GM12892 (cell line): ENCODE results near the gene DEUP1.
A peak's percentile ranks its signal among the peaks of the same experiment; 100 is the strongest.

Experiments
- DNase-seq: peaks from one replicate; pipeline ENCODE4 v3.0.0; 2011; ENCODE audit not compliant: insufficient read length
- FAIRE-seq: peaks from 2 replicates; lab custom pipeline; 2011; peaks lifted over from hg19 to GRCh38; lab: Jason Lieb, UNC
- POLR2A ChIP-seq: IDR thresholded peaks from 2 replicates; pipeline ENCODE4 v1.6.1; 2011; ENCODE audit warnings: low read depth, low read length, control low read depth
- POLR2AphosphoS5 ChIP-seq: IDR thresholded peaks from 2 replicates; pipeline ENCODE4 v1.6.1; 2011; ENCODE audit warnings: low read depth, low read length, control low read depth
- TAF1 ChIP-seq: IDR thresholded peaks from 2 replicates; pipeline ENCODE4 v1.6.1; 2011; ENCODE audit warnings: low read depth, mild to moderate bottlenecking, control low read depth, low read length, borderline replicate concordance

Gene DEUP1

DNA sequence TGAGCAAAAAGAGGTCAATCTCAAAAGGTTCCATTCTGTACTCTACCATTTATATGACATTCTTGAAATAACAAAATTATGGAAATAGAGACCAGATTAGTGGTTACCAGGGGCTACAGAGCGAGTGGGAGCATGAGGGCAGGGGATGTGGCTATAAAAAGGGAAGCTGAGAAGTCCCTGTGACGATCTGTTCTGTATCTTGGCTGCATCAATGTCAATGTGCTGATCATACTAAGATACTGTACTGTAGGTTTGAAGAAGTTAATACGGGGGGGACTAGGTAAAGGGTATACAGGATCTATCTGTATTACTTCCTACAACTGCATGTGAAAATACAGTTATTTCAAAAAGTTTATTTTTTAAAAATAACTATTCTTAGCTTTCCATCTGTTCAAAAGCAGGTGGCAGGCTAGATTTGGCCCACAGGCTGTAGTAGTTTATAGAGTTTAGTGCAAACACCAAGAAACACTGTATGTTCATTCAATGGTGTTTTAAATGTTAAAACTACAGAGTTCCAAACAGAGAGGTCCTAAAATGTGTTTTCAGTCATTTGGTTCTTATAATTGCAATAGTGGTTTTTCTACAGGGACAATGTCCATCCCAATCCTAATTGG, 134.5 kb downstream of the DEUP1 start:
- no peak for FAIRE-seq
- no peak for DNase-seq
- TF ChIP-seq TAF1 (no peak), POLR2AphosphoS5 (no peak), POLR2A (no peak)

- TF ChIP-seq POLR2A, result no peak
- TF ChIP-seq POLR2AphosphoS5, result no peak
- no peak for TF ChIP-seq TAF1
- FAIRE-seq (no peak), DNase-seq (no peak)
Measured at GRCh38 chr11:93467054-93467453, 136.5 kb downstream of the DEUP1 start.

DNA sequence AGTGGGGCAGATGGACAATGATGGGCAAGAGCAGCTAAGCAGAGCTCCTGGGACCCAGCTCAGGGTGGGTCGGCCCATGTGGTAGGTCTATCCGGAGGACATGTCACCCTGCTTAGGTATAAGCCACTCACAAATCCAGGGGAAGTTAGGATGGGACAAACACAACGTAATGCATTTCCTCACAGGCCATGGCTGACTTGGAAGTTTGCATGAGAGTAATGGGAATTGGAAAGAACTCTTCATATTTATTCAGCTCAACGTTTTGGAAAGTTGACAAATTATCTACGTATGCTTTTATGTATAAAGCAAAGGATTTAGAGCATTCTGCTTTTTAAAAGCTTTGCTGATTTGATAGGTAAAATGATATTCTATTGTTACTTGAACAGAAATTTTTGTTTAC, 137.7 kb downstream of the DEUP1 start:
- DNase-seq (no peak), FAIRE-seq (no peak)
- TF ChIP-seq POLR2AphosphoS5, result no peak
- no peak for TF ChIP-seq POLR2A
- no peak for TF ChIP-seq TAF1

DNA sequence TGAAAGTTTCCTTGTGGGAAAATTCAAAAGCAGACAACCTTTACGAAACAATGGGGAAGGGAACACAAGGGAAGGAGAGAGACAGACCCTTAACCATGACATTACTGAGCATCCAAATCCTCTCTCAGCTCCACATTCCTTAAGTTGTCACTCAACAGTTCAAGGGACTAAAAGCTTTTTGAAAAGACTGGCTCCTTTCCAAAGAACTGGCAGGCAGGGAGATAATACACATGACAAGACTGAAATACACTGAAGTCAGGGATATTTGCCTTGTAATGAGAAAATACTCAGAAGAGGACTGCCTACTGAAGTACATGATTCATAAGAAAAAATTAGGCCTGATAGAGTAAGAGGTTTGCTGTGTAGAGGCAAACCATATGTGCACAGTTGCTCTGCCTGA, 143.6 kb downstream of the DEUP1 start:
- FAIRE-seq (peak; percentile 40), DNase-seq (no peak)
- no peak for TF ChIP-seq TAF1
- no peak for TF ChIP-seq POLR2A
- no peak for TF ChIP-seq POLR2AphosphoS5

DNA sequence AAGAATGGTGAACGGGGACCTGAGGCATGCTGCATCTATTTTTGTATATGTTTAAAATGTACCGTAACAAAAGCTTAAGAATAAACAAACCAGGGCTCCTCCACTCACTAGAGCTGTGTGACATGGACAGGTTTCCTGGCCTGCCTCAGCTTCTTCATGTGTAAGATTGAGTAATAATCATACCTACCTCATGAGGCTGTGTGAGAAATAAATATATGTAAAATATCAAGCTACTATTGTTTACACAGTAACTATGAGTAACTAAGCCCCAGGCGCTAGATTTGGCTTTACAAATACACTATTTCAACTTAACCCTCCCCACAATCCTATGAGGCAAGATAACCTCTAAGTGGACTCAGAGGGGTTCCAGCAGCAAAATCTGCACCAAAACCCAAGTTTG, 146.3 kb downstream of the DEUP1 start:
- no peak for DNase-seq

GRCh38 chr11:93477684-93478234, 147.2 kb downstream of the DEUP1 start:
- FAIRE-seq (peak; percentile 42), DNase-seq (no peak)
- TF ChIP-seq POLR2AphosphoS5, result no peak
- TF ChIP-seq TAF1, result no peak
- TF ChIP-seq POLR2A, result no peak

More for the DNA sequence above, 146.3 kb downstream of the DEUP1 start:
- TF ChIP-seq POLR2AphosphoS5 (no peak), POLR2A (no peak), TAF1 (no peak)
- FAIRE-seq, result no peak

DNA sequence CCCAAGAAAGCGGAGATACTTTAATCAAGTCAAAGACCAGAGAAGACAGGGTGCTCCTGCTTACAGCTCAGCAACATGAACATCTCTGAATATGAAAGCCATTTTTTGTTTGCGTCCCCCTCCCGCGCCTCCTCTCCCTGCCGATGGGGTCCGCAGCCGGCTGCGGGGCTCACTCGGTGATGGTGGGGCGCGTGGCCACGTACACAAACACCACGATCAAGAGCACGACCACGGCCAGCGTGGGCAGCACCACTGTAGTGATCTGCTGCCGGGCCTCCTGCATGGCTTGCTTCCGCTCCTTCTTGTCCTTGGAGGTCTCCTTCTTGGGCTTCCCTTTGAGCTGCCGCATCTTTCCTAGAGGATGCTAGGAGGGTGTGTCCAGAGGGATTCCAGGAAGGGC, 148.3 kb downstream of the DEUP1 start:
- DNase-seq (no peak), FAIRE-seq (no peak)
- TF ChIP-seq POLR2A (no peak), POLR2AphosphoS5 (no peak), TAF1 (no peak)

DNA sequence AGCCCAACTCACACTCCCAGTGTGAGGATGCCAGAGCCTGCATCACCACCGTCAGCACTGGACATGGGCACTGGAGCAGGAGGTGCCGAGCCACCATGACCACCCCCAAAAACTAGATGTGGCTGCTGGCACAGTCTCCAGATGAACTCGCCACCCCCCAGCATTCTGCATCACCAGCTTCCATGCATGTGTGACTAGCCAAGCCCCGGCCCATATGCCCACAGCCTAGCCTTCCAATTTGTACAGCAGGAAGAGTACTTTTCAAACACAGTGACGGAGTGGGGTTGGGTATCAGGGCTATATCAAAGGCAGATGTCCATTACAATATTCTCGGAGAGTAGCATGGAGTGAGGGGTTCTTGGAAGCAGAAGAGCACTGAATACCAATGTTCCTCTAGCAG, 149.7 kb downstream of the DEUP1 start:
- no peak for DNase-seq
- no peak for TF ChIP-seq TAF1
- no peak for TF ChIP-seq POLR2A
- no peak for TF ChIP-seq POLR2AphosphoS5
- no peak for FAIRE-seq

DNA sequence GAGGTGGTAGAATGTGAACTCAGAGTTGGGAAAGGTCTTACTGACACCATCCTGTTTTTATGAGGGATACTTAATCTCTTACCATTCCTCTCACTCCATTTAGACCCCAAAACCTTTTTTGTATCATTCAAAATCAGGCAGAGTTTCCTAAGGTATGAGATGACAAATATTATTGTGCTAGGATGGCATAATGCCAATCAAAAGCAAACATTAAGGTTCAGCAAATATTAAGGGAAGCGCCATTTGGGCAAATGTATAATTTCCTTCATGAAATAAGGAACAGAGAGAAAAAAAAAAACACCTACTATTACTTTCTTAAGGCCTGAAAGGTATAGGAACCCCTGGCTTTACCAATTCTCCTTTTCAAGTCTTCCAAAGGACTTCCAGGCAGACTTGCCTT, 150.2 kb downstream of the DEUP1 start:
- DNase-seq (no peak), FAIRE-seq (no peak)
- TF ChIP-seq POLR2AphosphoS5, result no peak
- TF ChIP-seq TAF1, result no peak
- TF ChIP-seq POLR2A, result no peak

DNA sequence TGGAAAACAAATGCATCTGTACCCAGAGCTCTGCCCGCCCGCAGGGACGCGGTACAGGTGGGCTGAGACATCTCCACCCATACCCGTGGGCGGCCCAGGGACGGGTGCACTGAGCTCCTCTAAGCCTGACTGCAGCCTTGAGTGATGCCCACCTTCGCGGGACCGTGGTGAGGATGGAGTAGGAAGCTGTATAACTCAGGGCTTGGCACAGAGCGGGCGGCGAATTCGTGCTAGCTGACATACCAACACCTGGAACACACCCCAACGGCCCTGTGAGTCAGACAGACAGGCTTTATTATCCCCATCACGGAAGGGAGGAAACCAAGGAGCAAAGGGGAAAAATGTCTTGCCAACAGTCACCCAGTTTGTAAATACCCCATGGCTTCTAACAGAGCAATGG, 150.7 kb downstream of the DEUP1 start:
- FAIRE-seq (no peak), DNase-seq (no peak)
- no peak for TF ChIP-seq POLR2A
- TF ChIP-seq TAF1, result no peak
- no peak for TF ChIP-seq POLR2AphosphoS5

DNA sequence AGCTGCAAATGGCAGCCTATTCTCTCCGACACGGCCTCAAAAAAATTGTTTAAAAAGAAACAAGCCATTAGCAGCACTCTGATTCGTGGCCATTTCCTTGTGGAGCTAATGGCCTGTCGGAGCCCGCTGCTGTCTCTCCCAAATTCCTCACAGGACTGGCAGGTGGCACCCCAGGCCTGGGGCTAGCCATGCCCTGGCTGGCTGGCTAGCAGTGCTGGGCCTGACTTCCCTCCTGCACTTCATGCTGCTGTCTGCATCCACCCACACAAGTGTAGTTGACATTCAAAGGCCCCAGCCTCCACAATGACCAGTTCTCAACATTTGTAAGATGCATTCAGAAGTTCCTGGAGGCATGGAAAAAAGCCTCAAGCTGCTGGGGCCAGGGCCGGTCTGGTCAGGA, 151.2 kb downstream of the DEUP1 start:
- no peak for FAIRE-seq
- no peak for DNase-seq

GRCh38 chr11:93482556-93482955, 152.0 kb downstream of the DEUP1 start:
- TF ChIP-seq POLR2AphosphoS5 (no peak), POLR2A (no peak), TAF1 (no peak)
- FAIRE-seq (no peak), DNase-seq (no peak)

More for the DNA sequence above, 151.2 kb downstream of the DEUP1 start:
- TF ChIP-seq POLR2A (no peak), TAF1 (no peak), POLR2AphosphoS5 (no peak)

DNA sequence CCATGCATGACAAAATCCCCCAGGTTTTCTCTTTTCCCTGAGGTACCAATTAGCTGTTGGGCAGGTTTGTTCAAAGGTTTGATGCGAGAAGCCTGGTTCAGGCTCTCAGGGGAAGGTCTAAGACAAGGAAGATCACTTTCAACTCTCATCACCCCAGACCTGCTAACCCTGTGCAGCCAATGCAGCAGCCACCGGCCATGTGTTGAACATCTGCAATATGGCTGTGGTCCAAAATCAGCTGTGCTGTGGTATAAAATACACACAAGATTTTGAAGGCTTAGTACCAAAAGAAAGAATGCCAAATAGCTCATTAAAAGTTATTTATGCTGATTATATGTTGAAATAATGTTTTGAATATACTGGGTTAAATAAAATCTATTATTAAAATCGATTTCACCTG, 154.2 kb downstream of the DEUP1 start:
- no peak for TF ChIP-seq POLR2A
- no peak for TF ChIP-seq POLR2AphosphoS5
- TF ChIP-seq TAF1, result no peak
- DNase-seq (no peak), FAIRE-seq (no peak)

DNA sequence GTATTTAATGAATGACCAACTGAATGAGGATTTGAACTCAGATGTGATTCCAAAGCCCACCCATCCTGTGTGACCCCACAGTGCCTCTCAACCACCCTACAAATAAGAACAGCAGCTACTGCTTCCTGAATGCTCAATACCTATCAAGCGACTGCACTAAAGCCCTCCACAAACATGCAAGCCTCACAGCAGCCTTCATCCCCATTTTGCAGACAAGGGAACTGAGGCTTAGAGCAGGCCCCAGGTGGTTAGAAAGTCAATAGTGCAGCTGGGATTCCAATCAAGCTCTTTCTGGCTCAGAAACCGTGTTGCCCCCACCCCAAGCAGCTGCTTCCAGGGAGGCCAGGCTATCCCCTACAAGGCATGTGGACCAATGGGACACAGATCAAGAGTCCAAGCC, 155.4 kb downstream of the DEUP1 start:
- no peak for FAIRE-seq
- no peak for DNase-seq
- TF ChIP-seq POLR2A (no peak), TAF1 (no peak), POLR2AphosphoS5 (no peak)
